HG03060 (cell line): ENCODE results near the gene RPTOR.
A peak's percentile ranks its signal among the peaks of the same experiment; 100 is the strongest.

ENCODE experiments used
- ATAC-seq: cut with Tn5 transposase; IDR thresholded peaks from one replicate; pipeline ENCODE4 v1.9.1; 2021; ENCODE audit warnings: low read depth, moderate number of reproducible peaks; ENCODE audit not compliant: unreplicated experiment

RPTOR gene

DNA sequence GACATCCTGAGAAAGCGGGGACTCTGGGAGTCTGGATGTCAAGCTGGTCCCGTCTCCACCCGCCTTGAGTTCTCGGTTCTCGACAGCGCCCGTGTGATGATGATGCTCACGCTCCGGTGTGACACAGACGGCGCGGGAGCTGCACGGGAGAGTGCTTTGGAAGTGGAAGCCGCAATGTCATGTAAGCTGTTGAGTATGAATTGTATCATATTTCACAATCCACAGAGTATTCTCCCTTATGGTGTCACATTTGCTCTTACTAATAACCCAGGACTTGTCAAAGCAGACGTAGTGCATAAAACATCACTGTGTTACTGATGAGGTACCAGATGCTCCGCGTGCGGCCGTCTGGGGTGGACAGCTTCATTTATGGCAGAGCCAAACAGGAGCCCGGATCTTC is 229.5 kb downstream of the RPTOR start:
- no peak for ATAC-seq

DNA sequence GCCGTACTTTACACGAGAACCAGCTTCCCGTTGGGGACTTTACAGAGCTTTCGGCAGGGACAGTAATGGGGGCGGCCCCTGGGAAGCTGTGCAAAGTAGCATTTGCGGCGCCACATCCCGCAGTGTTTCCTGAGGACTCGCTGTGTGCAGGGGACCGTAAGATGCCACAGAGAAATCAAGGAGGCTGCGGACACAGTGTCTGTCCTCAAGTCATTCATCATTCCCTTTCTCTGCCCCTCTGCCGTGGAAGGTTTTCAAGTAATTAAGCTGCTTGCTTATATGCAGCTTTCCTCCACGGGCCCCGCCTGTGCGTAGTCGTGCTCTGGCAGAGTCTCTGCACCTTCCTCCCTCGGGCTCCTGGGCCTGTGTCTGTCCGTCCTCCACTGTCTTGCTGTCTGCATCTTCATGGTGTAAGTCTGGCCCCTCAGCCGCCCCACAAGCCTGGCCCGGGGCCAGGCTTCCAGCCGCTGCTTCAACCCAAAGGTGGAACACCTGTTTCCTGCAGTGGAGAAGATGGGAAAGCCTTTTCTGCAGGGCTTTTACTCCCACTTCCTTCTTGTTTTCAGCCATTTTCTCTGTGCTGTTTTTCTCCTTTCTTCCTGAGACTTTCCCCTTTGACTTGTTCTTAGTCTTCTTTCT is 230.1 kb downstream of the RPTOR start:
- ATAC-seq: no peak

DNA sequence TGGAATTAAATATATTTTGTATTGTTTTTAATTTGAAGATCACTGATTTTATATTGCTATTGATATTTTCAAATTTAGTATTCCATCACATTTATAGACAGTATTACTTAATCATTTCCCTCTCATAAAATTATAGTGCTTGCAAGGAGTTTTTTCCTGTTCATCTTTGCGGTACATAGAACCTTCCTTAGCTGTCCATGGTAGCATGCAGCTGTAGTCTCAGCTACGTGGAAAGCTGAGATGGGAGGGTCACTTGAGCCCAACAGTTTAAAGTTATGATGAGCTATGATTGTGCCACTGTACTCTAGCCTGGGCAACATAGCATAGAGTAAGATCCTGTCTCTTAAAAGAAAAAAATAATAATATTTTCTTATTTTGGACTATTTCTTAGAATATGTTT is 231.2 kb downstream of the RPTOR start:
- no peak for ATAC-seq

DNA sequence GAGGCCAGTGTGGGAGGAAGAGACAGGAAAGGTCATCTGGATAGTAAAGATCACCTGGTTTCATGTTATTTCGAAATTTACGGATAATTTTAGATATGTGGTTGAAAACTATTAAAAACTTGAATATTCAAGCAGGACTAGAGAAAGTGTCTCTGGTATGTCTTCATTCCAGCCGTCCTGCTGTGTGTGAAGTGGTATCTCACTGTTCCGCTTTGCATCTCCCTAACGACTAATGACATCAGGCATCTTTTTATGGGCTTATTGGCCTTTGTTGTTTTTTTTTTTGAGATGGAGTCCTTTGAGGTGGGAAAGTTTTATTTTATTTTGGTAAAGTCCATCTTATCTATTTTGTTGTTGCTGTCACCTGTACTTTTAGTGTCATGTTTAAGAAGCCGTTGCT is 232.6 kb downstream of the RPTOR start:
- no peak for ATAC-seq

DNA sequence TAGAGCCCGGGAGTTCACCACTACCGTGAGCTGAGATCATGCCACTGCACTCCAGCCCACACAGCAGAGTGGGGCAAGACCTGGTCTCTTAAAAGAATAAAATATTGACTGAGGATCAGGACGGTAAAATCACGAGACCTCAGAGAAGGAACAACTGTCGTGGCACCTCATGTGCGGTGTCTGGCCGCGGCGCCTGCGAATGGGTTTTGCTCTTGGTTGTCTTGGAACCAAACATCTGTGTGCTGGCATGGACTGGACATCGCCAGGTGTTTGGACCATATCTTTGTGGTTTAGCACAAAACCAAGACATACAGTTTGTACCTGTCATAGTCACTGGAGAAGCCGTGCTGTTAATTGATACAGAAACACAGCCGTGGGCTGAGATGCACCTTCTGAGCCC is 234.1 kb downstream of the RPTOR start:
- no peak for ATAC-seq

DNA sequence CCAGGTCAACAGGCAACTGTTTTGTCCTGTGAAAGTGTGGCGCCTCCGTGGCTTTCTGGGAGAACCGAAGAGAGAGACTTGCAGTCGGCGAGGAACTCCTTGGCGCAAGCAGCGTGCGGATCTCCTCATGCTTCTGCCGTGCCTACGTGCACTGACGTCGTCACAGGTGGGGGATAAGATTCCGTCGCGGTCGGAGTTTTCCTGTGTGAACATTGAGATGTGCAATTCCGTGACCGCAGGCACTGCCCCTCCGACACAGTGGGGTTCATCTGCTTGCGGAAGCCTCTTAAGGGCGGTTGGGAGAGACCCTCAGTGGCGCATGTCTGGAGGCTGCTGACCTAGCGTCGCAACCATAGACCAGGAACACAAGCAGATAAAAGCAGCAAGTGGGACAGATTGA is 234.7 kb downstream of the RPTOR start:
- no peak for ATAC-seq

DNA sequence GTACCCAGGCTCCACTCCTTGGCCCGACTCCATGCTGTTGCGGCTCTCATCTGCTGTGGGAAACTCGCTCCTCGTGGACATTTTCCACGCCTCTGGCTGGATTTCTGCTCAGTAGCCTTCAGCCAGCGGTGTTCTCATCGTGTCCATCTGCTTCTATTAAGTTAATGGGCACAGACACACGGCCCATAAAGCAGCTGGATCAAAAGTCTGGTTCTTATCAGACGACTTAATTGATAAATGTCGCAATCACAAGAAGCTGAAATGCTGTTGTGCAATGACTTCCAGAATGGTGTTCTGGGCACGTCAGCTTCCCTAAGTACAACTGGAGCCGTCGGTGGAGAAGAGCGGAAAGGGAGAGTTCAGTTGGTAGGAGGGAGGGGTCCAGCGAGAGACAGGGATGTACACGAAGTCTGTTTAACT is 235.3 kb downstream of the RPTOR start:
- no peak for ATAC-seq

DNA sequence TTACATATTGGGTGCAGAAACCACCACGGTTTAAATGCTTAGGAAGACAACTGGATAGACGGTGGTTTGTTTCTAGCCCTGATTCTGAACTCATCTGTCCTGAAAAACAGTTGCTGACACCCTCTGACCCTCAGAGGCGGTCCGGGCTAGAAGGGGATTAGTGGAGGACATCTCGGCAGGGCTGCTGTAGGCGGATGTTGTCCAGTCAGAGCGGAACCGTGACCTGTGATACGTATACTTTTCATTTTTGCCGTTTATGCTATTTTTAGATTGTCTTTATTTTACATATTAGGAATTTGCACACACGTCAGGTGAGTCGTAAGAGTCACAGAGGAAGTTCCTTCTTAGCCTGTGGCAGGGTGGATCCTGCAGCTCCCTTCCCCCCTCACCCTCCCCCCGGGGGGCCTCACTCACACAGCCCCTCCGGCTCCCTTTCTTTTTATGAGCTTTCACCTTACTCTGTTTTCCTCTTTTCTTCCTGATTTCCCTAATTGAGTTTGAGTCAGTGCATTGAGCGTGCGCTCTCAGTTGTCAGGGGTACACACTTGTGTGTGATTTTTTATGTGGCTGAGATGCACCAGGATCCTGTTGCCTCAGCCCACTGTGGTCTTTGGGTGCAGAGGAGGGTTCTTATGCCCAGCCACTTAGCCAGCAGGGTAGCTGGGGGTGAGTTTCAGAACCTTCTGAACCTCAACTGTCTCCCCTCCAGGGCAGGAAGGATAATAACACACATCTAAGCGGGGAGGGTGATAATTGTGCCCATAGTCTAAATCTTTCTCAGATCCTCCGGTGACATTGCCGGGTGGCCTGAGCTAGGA is 236.0 kb downstream of the RPTOR start:
- peak; percentile 84 for ATAC-seq

DNA sequence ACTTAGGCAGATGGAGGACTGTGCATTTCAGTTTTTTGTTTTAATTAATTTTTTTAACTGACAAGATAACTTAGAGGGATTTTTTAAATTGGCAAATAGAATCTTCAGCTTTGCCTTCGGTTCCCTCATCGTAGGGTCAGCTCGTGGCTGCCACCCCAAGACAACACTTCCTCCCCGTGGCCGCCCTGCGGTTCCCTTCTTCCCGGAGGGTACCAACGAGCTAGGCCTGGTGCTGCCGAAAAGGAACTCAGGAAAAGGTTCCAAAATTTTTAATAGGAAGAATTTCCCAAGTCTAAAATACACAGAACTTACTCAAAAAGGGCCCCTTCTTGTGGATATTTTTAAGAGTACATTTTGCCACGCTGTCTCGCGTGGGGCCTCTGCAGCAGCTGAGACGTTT is 236.6 kb downstream of the RPTOR start:
- ATAC-seq: no peak

DNA sequence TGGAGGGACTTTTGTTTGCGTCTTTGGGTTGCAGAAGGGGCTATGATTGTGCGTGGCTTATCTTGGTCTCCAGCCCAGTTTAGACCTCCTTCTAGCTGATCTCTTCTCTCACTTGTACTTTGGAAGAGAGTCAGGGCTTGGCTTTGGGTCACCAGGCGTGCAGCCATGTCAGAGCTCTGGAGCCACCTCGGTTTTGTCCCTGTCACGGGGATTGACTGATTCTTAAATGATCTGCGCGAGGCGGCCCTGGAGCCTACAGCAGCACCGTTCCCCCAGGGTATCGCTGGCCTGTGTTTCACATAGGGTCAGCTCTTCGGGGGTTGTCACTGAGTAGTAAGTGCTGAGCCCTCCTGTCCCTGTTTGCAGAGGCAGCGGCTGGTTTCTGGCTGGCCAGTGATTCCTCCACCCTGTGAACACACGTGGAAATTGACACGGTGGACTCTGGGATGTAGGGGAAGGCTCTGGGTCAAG is 237.2 kb downstream of the RPTOR start:
- no peak for ATAC-seq

DNA sequence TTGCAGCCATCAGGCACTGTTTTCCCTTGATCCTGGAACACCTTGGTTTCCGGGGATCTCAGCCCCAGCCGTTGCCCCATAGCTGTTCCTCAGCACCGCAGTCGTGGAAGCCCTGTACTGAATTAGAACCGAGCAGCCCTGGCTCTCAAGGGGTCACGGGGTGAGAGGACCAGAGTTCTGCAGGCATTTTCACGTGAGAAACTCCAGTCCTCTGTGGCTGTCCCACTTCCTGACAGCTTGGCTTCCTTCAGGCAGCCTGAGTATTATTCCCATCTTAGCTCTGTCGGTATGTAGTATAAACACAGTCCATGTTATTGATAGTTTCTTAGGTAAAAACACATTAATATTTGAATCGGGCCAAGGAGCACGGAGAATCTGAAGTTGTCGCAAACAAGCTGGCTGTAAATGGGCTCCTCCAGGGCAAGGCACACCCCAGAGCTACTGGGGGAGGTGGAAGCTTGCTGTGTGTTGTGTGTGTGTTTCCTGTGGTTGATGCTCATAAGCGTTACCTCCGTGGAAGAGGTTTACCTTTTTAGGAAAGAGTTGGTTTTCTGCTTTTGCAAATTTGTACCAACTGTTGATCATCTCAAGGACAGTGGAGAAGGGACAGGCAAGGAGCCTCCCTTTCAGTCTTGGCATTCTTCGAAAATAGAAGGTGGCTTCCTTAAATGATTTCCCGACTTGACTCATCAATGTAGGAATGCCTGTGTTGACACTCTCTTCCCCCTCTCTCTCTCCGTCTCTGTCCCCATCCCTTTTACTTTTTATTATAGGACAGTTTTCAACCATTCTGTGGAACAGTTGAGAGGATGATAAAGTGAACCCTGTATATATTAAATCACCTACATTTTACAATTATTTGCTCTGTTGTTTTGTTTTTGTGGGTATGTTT is 238.1 kb downstream of the RPTOR start:
- no peak for ATAC-seq

DNA sequence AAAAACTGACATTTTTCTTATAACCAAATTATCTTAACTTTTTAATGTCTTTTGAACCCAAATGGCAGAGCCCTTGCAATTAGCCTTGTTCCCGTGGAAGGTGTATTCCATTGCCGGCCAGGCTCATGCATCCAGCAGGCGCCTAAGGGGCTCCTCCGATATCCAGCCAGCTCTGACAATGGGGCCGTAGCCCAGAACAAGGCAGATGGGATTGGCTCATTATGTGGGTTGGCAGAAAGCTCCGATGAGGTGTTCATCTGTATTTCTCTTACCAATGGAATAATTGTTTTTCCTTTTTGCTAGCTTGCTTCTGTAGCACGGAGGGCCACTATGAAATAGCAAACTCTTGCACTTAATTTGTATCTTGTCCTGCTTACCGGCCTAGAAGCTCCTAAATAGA is 238.8 kb downstream of the RPTOR start:
- no peak for ATAC-seq

DNA sequence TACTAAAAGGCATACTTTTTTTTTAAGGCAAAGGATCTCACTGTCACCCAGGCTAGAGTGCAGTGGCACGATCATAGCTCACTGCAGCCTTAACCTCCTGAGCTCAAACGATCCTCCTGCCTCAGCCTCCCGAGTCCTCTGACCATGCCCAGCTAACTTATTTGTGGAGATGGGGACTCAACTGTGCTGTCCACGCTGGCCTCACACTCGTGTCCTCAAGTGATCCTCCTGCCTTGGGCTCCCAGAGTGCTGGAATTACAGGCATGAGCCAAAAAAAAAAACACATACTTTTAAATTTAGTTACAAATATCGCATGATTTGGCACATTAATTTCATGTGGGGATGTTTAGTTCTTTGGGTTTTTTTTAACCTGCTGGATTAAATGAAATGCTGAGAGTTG is 239.3 kb downstream of the RPTOR start:
- ATAC-seq: no peak

DNA sequence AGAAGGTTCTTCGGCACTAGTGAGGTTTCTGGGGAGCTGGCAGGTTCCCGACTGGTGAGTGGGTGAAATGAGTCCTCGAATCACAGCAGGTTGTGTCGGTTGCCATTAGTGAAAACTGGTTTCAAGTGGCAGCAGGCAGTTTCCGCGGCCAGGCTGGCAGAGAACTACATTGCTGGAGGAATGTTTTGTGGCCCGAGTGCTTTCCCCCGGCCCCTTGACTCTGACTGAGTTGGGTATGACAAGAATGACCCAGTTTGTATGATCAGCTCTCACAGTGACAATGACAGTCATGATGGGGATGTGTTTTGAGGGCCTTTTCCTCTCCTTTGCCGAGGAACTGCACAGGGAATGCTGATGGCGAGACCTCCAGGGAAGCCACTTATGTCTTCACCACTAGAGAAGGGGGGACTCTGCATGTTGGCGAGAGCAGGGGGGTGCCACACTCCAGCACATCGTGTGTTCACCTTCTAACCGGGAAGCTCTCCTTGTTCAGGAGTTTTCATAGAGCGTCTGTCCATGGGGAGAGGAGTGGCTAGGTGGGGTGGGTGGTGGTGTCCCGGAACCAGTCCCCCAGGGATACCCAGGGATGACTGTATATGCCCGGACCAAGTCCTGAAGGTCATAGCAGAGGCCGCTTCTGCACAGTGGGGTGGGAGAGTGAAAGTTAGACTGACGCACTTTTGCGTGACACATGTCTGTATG is 241.0 kb downstream of the RPTOR start:
- ATAC-seq: no peak

DNA sequence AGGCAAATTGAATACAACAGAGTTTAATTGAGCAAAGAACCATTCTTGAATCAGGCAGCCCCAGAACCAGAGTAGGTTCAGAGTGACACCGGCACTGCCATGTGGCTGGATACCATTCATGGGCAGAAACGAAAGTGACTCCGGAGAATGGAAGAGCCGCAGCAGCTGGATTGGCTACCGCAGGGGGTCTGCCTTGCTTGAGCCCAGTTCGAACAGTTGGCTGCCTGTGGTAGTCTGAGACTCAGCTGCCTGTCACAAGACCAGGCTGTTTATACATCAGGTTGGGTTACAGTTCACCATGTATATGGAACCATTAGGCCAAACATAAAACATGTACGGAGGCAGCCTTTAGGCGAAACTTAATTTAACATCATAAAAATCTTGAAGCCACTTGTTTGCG is 241.8 kb downstream of the RPTOR start:
- ATAC-seq: no peak

DNA sequence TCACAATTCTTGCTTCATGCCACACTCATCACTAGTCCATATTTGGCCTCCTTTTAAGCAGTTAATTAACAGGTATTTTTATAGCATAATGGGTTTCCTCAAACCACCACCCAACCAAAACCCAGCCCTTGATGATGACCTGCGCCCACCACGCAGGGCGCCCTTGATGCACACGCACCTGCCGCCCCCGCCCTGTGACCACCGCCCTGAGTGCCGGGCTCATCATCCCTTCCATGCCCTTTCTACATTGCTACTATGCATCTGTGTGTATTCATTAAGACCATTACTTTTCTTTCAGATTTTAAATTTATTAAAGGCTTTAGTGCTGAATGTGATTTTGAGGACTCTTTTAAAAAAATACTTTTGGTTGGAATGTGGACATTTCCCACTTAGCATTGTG is 242.2 kb downstream of the RPTOR start:
- ATAC-seq: no peak

DNA sequence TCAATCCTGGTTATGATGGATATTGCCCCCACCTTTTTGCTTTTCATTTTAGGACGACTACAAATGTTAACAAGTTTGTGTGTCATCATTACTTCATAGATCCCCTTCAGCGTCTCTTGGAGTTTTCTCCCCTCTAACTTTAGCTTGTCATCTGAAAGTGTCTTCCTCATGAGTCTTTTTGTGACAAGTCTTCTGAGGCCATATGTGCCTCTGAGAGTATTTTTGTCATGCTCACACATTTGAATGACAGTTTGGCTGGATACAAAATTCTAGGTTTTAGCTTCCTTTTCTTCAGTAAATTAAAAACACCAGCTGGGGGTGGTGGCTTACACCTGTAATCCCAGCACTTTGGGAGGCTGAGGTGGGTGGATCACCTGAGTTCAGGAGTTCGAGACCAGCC is 243.2 kb downstream of the RPTOR start:
- ATAC-seq: no peak

DNA sequence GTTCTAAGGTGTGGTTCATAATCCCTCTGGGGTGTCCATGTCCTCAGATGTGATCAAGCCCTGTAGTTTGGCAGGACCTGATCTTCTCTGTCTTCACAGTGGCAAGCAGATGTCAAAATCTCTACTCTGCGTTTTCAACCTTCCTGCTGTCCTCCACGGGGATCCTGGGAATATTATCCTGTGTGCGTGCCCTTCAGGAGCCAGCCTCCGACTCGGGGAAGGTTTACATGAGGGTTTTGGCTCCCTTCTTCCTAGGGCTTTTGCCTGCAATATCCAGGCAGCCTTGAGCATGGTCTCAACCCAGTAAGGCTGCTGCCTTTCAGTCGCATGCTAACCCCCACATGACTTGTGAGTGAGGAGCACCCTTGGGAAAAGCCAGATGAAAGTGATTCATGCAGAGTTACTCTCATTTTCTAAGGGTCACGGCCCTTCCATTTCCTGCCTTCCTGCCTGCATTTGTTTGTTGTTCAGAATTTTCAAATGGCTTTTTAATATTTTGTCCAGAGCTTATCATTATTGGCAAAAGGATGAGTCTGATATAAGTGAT is 244.8 kb downstream of the RPTOR start:
- ATAC-seq: peak; percentile 37

DNA sequence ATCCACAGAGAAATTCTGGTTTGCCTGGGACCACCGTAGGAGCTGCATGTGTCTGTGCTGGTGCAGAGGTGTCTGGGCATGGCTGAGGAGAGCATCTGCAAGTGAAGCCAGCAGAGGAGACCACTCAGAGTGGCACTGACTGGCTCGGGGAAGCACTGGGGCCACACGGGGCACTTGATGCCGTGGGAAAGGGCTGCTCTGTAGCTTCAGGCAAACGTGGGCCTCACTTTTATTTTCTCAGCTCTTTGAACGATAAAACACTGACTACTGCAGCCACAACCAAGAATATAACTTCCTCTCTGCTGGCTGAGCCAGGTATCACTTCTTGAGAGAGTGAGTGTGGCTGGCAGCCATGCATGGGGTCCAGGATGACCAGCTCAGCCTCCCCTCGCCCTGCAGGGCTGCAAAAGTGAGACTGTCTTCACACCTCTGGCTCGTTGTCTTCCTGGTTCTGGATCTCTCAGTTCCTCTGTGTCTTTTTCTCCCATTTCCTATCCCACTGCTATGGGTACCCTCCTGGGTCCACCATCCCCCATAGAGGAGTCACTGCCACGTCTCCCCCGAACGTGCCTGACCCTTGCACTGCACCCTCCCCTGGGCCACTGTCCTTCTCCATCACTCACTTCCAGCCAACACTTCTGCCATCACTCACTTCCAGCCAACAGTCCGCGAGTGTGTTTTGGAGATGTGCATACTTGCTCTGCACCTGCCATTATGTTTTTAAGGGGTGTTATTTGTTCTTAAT is 245.6 kb downstream of the RPTOR start:
- peak; percentile 63 for ATAC-seq
